ENCODE results near the gene MBD3L1.

The MBD3L1 gene

DNA sequence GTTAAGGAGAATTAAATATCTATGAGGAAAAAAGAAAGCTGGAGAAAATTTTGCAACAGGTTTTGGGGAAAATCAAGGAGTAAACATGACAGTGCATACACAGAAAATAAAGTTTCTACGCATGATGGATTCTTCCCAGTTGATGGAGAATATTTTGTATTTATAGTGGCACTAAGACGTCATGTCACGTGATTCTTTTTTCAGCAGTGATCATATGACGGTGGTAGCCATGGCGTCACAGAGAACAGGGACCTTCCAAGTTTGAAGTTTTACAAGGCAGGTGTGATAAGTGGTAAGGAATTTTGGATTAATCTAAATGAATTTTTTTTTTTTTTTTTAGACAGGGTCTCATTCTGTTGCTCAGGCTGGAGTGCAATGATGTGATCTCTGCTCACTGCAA is 8.5 kb downstream of the MBD3L1 start:
- H3K4me3 ChIP-seq (ENCODE audit: low read depth in 1 of 2, low read length in 2 of 2) = no peak overlapping the region
- H3K4me1 ChIP-seq (ENCODE audit: insufficient read depth, low read length) = no peaks in the 10 kb centered on the region
- no peaks in the 10 kb centered on the region for H3K9me3 ChIP-seq (ENCODE audit: insufficient read depth, low read length, severe bottlenecking)
- H3K4me2 ChIP-seq (ENCODE audit: insufficient read depth, low read length) = no peak overlapping the region
- H3K36me3 ChIP-seq (ENCODE audit: insufficient read depth, low read length) = no peaks in the 10 kb centered on the region
- H4K20me1 ChIP-seq (ENCODE audit: insufficient read depth, low read length) = no peaks in the 10 kb centered on the region
- DNase-seq = no peak
- no peaks in the 10 kb centered on the region for H3K27me3 ChIP-seq (ENCODE audit: insufficient read depth, low read length, poor library complexity)
- no peak overlapping the region for H2AFZ ChIP-seq (ENCODE audit: low read depth, low read length)
- H3K9ac ChIP-seq (ENCODE audit: low read depth, low read length) = no peak overlapping the region
- no peak for ATAC-seq (ENCODE audit: insufficient read depth, low read depth)
- no peak overlapping the region for H3K27ac ChIP-seq (ENCODE audit: low read length)
- TF ChIP-seq, protein P1, sequence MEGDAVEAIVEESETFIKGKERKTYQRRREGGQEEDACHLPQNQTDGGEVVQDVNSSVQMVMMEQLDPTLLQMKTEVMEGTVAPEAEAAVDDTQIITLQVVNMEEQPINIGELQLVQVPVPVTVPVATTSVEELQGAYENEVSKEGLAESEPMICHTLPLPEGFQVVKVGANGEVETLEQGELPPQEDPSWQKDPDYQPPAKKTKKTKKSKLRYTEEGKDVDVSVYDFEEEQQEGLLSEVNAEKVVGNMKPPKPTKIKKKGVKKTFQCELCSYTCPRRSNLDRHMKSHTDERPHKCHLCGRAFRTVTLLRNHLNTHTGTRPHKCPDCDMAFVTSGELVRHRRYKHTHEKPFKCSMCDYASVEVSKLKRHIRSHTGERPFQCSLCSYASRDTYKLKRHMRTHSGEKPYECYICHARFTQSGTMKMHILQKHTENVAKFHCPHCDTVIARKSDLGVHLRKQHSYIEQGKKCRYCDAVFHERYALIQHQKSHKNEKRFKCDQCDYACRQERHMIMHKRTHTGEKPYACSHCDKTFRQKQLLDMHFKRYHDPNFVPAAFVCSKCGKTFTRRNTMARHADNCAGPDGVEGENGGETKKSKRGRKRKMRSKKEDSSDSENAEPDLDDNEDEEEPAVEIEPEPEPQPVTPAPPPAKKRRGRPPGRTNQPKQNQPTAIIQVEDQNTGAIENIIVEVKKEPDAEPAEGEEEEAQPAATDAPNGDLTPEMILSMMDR (IDR thresholded peaks at IDR 0.05; ENCODE audit: borderline replicate concordance, extremely low read depth, low read length, poor library complexity, severe bottlenecking) = no peak
- no peak for TF ChIP-seq EZH2 (IDR thresholded peaks at IDR 0.05; ENCODE audit: borderline replicate concordance, low read depth, low read length, severe bottlenecking)
- H3K79me2 ChIP-seq (ENCODE audit: insufficient read depth, low read length) = no peaks in the 10 kb centered on the region

DNA sequence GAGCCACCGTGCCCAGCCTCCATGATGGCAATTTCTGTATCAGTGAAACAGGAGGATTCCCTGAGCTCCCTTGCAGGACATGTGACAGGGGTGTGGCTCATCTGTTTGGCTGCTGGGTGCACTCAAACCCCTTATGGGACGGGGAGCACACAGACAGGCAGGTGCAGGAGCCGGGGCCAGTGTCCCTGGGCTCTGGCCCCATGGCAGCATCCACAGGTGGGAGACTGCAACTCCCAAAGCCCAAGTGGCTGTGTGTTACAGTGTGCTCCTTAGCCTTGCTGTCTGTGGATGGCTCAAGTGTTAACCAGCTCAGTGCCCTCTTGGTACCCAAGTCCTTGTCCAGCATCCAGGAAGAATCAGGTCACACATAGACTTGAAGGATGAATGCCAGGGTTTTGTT is 14.6 kb downstream of the MBD3L1 start:
- no peak overlapping the region for H3K4me3 ChIP-seq (ENCODE audit: low read depth in 1 of 2, low read length in 2 of 2)
- H3K27ac ChIP-seq (ENCODE audit: low read length) = no peak overlapping the region
- TF ChIP-seq EZH2 (IDR thresholded peaks at IDR 0.05; ENCODE audit: borderline replicate concordance, low read depth, low read length, severe bottlenecking) = no peak
- TF ChIP-seq, protein P1 (IDR thresholded peaks at IDR 0.05; ENCODE audit: borderline replicate concordance, extremely low read depth, low read length, poor library complexity, severe bottlenecking) = no peak
- no peak overlapping the region for H3K9ac ChIP-seq (ENCODE audit: low read depth, low read length)
- H3K79me2 ChIP-seq (ENCODE audit: insufficient read depth, low read length) = no peaks in the 10 kb centered on the region
- ATAC-seq (ENCODE audit: insufficient read depth, low read depth) (no peak), DNase-seq (no peak)
- no peaks in the 10 kb centered on the region for H3K36me3 ChIP-seq (ENCODE audit: insufficient read depth, low read length)
- peaks cover 3% of the 10 kb centered on the region for H3K9me3 ChIP-seq (ENCODE audit: insufficient read depth, low read length, severe bottlenecking)
- no peaks in the 10 kb centered on the region for H4K20me1 ChIP-seq (ENCODE audit: insufficient read depth, low read length)
- H3K4me1 ChIP-seq (ENCODE audit: insufficient read depth, low read length) = no peaks in the 10 kb centered on the region
- H2AFZ ChIP-seq (ENCODE audit: low read depth, low read length) = no peak overlapping the region
- no peak overlapping the region for H3K4me2 ChIP-seq (ENCODE audit: insufficient read depth, low read length)
- H3K27me3 ChIP-seq (ENCODE audit: insufficient read depth, low read length, poor library complexity) = no peaks in the 10 kb centered on the region

DNA sequence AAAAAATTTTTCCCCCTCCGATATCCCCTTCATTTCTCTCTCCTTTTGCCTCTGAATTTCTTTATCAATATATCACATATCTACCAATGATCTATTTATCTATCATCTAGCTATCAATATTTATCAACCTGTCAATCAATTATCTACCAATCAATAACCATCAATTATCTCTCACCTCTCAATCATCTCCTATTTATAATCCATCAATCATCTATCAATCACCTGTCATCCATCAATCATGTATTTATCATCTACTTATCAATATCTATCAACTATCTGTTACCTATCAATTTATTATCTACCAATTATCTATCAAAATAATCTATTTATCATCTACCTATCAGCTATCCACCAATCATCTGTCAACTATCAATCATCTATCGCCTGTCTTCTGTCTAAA is 17.1 kb downstream of the MBD3L1 start:
- TF ChIP-seq, protein P1 (IDR thresholded peaks at IDR 0.05; ENCODE audit: borderline replicate concordance, extremely low read depth, low read length, poor library complexity, severe bottlenecking) = no peak
- no peak for TF ChIP-seq EZH2 (IDR thresholded peaks at IDR 0.05; ENCODE audit: borderline replicate concordance, low read depth, low read length, severe bottlenecking)
- no peak overlapping the region for H3K9ac ChIP-seq (ENCODE audit: low read depth, low read length)
- H3K4me1 ChIP-seq (ENCODE audit: insufficient read depth, low read length) = no peaks in the 10 kb centered on the region
- H3K27me3 ChIP-seq (ENCODE audit: insufficient read depth, low read length, poor library complexity) = no peaks in the 10 kb centered on the region
- no peak overlapping the region for H3K4me3 ChIP-seq (ENCODE audit: low read depth in 1 of 2, low read length in 2 of 2)
- H3K4me2 ChIP-seq (ENCODE audit: insufficient read depth, low read length) = no peak overlapping the region
- no peaks in the 10 kb centered on the region for H4K20me1 ChIP-seq (ENCODE audit: insufficient read depth, low read length)
- H2AFZ ChIP-seq (ENCODE audit: low read depth, low read length) = no peak overlapping the region
- peaks cover 3% of the 10 kb centered on the region for H3K9me3 ChIP-seq (ENCODE audit: insufficient read depth, low read length, severe bottlenecking)
- ATAC-seq (ENCODE audit: insufficient read depth, low read depth) = no peak
- no peaks in the 10 kb centered on the region for H3K79me2 ChIP-seq (ENCODE audit: insufficient read depth, low read length)
- no peak overlapping the region for H3K27ac ChIP-seq (ENCODE audit: low read length)
- no peaks in the 10 kb centered on the region for H3K36me3 ChIP-seq (ENCODE audit: insufficient read depth, low read length)
- DNase-seq = no peak

DNA sequence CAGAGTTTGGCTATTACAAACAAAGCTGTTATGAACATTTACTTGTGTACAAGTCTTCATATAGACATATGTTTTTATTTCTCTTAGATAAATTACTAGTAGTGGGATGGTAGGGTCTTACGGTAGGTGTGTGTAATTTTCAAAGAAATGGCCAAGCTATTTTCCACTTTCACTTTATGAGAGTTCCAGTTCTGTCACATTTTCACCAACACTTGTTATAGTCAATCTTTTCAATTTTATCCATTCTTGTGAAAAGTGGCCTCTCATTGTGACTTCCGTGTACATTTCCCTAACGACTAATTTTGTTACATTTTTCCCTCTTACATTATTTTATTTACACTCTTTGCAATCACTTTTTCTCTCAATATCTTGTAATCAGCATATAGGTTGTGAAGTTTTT is 18.3 kb downstream of the MBD3L1 start:
- no peak for DNase-seq

More for the DNA sequence above, 18.3 kb downstream of the MBD3L1 start:
- no peaks in the 10 kb centered on the region for H3K36me3 ChIP-seq (ENCODE audit: insufficient read depth, low read length)
- no peak overlapping the region for H3K9ac ChIP-seq (ENCODE audit: low read depth, low read length)
- H3K79me2 ChIP-seq (ENCODE audit: insufficient read depth, low read length) = no peaks in the 10 kb centered on the region
- no peaks in the 10 kb centered on the region for H3K27me3 ChIP-seq (ENCODE audit: insufficient read depth, low read length, poor library complexity)
- no peak overlapping the region for H3K4me3 ChIP-seq (ENCODE audit: low read depth in 1 of 2, low read length in 2 of 2)
- no peak for ATAC-seq (ENCODE audit: insufficient read depth, low read depth)
- H3K4me1 ChIP-seq (ENCODE audit: insufficient read depth, low read length) = no peaks in the 10 kb centered on the region
- no peak overlapping the region for H3K27ac ChIP-seq (ENCODE audit: low read length)
- peaks cover 3% of the 10 kb centered on the region for H3K9me3 ChIP-seq (ENCODE audit: insufficient read depth, low read length, severe bottlenecking)
- no peak overlapping the region for H2AFZ ChIP-seq (ENCODE audit: low read depth, low read length)
- no peak overlapping the region for H3K4me2 ChIP-seq (ENCODE audit: insufficient read depth, low read length)
- no peaks in the 10 kb centered on the region for H4K20me1 ChIP-seq (ENCODE audit: insufficient read depth, low read length)
- TF ChIP-seq, protein P1 (IDR thresholded peaks at IDR 0.05; ENCODE audit: borderline replicate concordance, extremely low read depth, low read length, poor library complexity, severe bottlenecking) = no peak
- TF ChIP-seq EZH2 (IDR thresholded peaks at IDR 0.05; ENCODE audit: borderline replicate concordance, low read depth, low read length, severe bottlenecking) = no peak

All from DND-41 (cell line).